Subcutaneous abdominal adipose tissue (tissue), 5 donors: ENCODE results near the gene DNAJC4.

ENCODE experiments used
- H3K27ac ChIP-seq: one replicate; pipeline ENCODE4 v1.7.0; 2013; ENCODE audit warnings: low read depth, mild to moderate bottlenecking, inconsistent platforms, low read length, moderate library complexity
- H3K27me3 ChIP-seq, 5 donors: one replicate each; pipeline ENCODE4 v1.7.0; 2013; ENCODE audit warnings: low read length in 5 of 5, inconsistent platforms in 1 of 5; ENCODE audit not compliant: control insufficient read depth in 5 of 5, insufficient read depth in 4 of 5
- H3K36me3 ChIP-seq, 5 donors: one replicate each; pipeline ENCODE4 v1.7.0; 2013; ENCODE audit warnings: low read length in 5 of 5; ENCODE audit not compliant: control insufficient read depth in 5 of 5, insufficient read depth in 5 of 5
- H3K4me1 ChIP-seq, 5 donors: one replicate each; pipeline ENCODE4 v1.7.0; 2013; ENCODE audit warnings: low read length in 5 of 5, mild to moderate bottlenecking in 3 of 5, moderate library complexity in 1 of 5; ENCODE audit not compliant: control insufficient read depth in 5 of 5, insufficient read depth in 5 of 5
- H3K4me3 ChIP-seq, 5 donors: one replicate each; pipeline ENCODE4 v1.7.0; 2013; ENCODE audit warnings: low read length in 5 of 5, low read depth in 1 of 5
- H3K9ac ChIP-seq, 5 donors: one replicate each; pipeline ENCODE4 v1.7.0; 2013; ENCODE audit warnings: low read length in 5 of 5, mild to moderate bottlenecking in 4 of 5, moderate library complexity in 3 of 5
- H3K9me3 ChIP-seq, 5 donors: one replicate each; pipeline ENCODE4 v1.7.0; 2013; ENCODE audit warnings: low read length in 5 of 5; ENCODE audit not compliant: control insufficient read depth in 5 of 5
- donor health status: healthy.
- donor health status: healthy.
- donor health status: healthy.
- donor health status: healthy.
- donor health status: healthy.

Gene DNAJC4

GRCh38 chr11:64263021-64263946 lies 32.9 kb downstream of the DNAJC4 start:
- H3K36me3 ChIP-seq: peaks cover 0 to 78% (median 73%) of the 10 kb centered on the region in 5 donors
- H3K27me3 ChIP-seq: no peaks in the 10 kb centered on the region
- H3K4me1 ChIP-seq: peaks cover 3 to 17% (median 13%) of the 10 kb centered on the region in 5 donors
- no peak overlapping the region for H3K27ac ChIP-seq
- no peaks in the 10 kb centered on the region for H3K9me3 ChIP-seq
- no peak overlapping the region for H3K9ac ChIP-seq
- no peak overlapping the region for H3K4me3 ChIP-seq

- Histone ChIP-seq H3K27ac (no peak overlapping the region), H3K9me3 (no peaks in the 10 kb centered on the region), H3K36me3 (peaks cover 0 to 72% (median 67%) of the 10 kb centered on the region in 5 donors), H3K4me1 (peaks cover 9 to 23% (median 20%) of the 10 kb centered on the region in 5 donors), H3K9ac (no peak overlapping the region), H3K4me3 (no peak overlapping the region), H3K27me3 (no peaks in the 10 kb centered on the region)
These were observed 33.6 kb downstream of the DNAJC4 start for GRCh38 chr11:64263947-64264317.

- Histone ChIP-seq H3K36me3 (peaks cover 0 to 67% (median 62%) of the 10 kb centered on the region in 5 donors), H3K27ac (no peak overlapping the region), H3K27me3 (no peaks in the 10 kb centered on the region), H3K9me3 (no peaks in the 10 kb centered on the region), H3K9ac (no peak overlapping the region), H3K4me1 (peaks cover 10 to 28% (median 23%) of the 10 kb centered on the region in 5 donors), H3K4me3 (no peak overlapping the region)
These were observed 34.1 kb downstream of the DNAJC4 start for GRCh38 chr11:64264371-64264852.

DNA sequence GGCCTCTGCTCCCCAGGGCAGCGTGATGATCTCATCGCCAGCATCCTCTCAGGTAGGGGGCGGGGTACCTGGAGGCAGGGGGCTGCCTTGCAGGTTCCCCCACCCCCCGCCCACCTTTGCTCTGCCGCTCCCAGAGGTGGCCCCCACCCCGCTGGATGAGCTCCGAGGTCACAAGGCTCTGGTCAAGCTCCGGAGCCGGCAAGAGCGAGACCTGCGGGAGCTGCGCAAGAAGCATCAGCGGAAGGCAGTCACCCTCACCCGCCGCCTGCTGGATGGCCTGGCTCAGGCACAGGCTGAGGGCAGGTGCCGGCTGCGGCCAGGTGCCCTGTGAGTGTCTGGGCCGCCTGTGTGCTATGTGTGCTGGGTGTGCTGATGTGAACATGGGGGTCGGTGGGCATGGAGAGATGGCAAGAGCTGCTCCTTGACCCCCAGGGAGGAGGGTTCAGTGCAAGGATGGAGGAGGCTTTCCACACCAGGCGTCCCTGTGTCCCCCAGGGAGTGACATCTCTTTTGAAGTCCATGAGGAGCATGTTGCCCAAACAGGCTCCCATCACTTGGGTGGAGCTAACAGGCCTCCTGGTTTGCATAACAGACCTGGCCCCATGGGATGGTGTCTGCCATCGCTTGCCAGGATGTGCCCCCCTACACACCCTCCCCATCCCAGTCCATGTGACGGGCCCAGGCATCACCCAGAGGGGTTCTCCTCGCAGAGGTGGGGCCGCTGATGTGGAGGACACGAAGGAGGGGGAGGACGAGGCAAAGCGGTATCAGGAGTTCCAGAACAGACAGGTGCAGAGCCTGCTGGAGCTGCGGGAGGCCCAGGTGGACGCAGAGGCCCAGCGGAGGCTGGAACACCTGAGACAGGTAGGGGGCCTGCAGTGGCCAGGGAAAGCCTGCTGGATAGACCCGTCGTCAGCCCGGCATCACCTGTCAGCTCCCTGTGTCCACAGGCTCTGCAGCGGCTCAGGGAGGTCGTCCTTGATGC lies 35.1 kb downstream of the DNAJC4 start:
- H3K36me3 ChIP-seq: peaks cover 0 to 56% (median 52%) of the 10 kb centered on the region in 5 donors
- no peak overlapping the region for H3K9ac ChIP-seq

GRCh38 chr11:64266339-64266738 lies 36.0 kb downstream of the DNAJC4 start:
- H3K9me3 ChIP-seq: peaks cover 0 to 3% (median 0%) of the 10 kb centered on the region in 5 donors
- H3K4me3 ChIP-seq: no peak overlapping the region
- H3K27ac ChIP-seq: no peak overlapping the region
- peaks cover 0 to 13% (median 0%) of the 10 kb centered on the region in 5 donors for H3K27me3 ChIP-seq
- peaks cover 26 to 37% (median 28%) of the 10 kb centered on the region in 5 donors for H3K4me1 ChIP-seq
- H3K36me3 ChIP-seq: peaks cover 0 to 51% (median 49%) of the 10 kb centered on the region in 5 donors
- no peak overlapping the region for H3K9ac ChIP-seq

More for the DNA sequence above, 35.1 kb downstream of the DNAJC4 start:
- no peak overlapping the region for H3K4me3 ChIP-seq
- H3K27ac ChIP-seq: no peak overlapping the region
- peaks cover 0 to 5% (median 0%) of the 10 kb centered on the region in 5 donors for H3K27me3 ChIP-seq
- no peaks in the 10 kb centered on the region for H3K9me3 ChIP-seq
- peaks cover 17 to 34% (median 26%) of the 10 kb centered on the region in 5 donors for H3K4me1 ChIP-seq

GRCh38 chr11:64267207-64267945 lies 37.0 kb downstream of the DNAJC4 start:
- Histone ChIP-seq H3K9ac (peak overlapping the region in 4 of 5 donors; percentile 60 to 91 (median 86)), H3K27me3 (peaks cover 0 to 13% (median 0%) of the 10 kb centered on the region in 5 donors), H3K4me3 (no peak overlapping the region), H3K9me3 (peaks cover 0 to 3% (median 0%) of the 10 kb centered on the region in 5 donors), H3K4me1 (peaks cover 26 to 47% (median 36%) of the 10 kb centered on the region in 5 donors), H3K27ac (peak overlapping the region; percentile 99), H3K36me3 (peaks cover 0 to 41% (median 39%) of the 10 kb centered on the region in 5 donors)

DNA sequence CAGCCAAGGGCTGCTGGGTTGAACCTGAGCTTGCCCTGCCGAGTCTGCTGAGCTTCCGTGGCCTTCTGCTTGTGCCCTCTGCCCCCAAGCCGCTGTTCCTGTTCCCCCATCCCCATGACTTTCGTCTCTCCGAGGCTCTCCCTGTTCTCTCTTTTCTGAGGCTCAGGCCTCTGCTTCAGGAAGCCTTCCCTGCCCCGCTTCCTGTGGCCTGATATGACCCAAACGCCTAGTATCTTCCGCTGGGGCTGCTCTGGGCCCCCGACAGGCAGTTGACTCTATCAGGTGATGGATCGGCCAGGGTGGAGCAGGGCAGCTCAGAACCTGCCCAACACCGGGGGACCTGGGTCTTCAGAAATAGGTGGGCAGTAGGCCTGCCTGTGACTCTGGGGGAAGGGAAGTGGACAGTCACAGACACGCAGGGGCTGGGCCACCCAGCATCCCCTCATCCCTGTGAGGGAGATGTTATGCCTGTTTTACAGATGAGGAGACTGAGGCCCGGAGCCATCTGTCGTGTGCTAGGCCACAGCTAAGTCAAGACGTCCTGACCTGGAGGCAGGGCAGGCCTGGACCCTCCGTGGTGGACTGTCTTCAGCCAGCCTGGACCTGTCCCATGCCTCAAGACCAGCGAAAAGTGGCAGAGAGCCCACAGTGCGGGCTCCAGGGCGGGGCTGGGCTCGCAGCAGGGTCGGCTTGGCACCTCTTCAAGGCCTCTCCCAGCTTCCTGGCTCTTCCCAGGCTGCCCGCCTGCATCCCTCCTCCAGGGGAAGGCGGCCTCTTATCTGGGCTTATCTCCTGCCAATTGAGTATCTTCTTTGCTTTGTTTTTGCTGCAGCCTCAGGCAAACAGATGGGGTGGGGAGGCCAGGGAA lies 37.9 kb downstream of the DNAJC4 start:
- Histone ChIP-seq H3K36me3 (peaks cover 0 to 32% (median 30%) of the 10 kb centered on the region in 5 donors), H3K27me3 (peaks cover 0 to 13% (median 0%) of the 10 kb centered on the region in 5 donors), H3K9me3 (peaks cover 0 to 3% (median 0%) of the 10 kb centered on the region in 5 donors), H3K4me1 (peaks cover 26 to 50% (median 36%) of the 10 kb centered on the region in 5 donors), H3K4me3 (peak overlapping the region; percentile 69 to 92 (median 76)), H3K27ac (peak overlapping the region; percentile 99), H3K9ac (peak overlapping the region in 4 of 5 donors; percentile 81 to 91 (median 90))

DNA sequence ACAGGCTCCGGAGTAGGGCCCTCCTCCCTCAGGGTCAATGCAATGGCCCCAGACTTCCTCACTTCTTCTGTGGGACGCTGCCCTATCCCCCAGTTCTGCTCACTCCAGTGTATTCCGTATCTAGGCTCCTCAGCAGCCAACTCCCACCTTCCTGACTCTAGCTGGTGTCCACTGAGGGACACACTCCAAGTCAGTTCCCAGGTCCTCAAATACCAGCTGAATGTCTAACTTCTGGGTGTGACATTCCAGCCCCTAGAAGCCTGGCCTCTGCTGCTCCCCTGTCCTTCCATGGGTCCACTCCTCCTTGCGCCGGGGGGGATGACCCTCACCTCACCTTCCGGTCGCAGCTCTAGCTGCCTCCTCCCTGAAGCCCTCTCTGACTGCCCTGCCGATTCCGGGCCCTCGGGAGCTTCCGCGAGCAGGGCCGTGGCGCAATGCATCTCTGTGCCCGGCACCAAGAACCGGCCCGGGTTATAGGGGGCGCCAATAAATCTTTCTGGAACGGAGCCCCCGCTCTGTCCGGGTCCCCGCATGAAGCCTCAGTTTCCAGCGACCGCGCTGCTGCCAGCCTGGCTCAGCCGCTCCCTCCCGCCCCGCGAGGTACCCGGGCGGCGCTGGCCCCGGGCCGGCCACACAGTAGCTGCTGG lies 38.7 kb downstream of the DNAJC4 start:
- peaks cover 0 to 13% (median 0%) of the 10 kb centered on the region in 5 donors for H3K27me3 ChIP-seq
- peak overlapping the region; percentile 69 to 92 (median 76) for H3K4me3 ChIP-seq
- H3K9ac ChIP-seq: peak overlapping the region; percentile 35 to 91 (median 89)
- peak overlapping the region; percentile 99 for H3K27ac ChIP-seq
- H3K36me3 ChIP-seq: peaks cover 0 to 25% (median 23%) of the 10 kb centered on the region in 5 donors
- H3K9me3 ChIP-seq: peaks cover 0 to 3% (median 0%) of the 10 kb centered on the region in 5 donors
- peaks cover 26 to 50% (median 36%) of the 10 kb centered on the region in 5 donors for H3K4me1 ChIP-seq
